Eye (tissue), 1 donor: ENCODE data around the gene USP2.
A peak's percentile ranks its signal among the peaks of the same experiment; 100 is the strongest.

Experiments
- DNase-seq: peaks from one replicate; pipeline ENCODE4 v3.0.0-alpha.2; 2015

USP2 gene

DNA sequence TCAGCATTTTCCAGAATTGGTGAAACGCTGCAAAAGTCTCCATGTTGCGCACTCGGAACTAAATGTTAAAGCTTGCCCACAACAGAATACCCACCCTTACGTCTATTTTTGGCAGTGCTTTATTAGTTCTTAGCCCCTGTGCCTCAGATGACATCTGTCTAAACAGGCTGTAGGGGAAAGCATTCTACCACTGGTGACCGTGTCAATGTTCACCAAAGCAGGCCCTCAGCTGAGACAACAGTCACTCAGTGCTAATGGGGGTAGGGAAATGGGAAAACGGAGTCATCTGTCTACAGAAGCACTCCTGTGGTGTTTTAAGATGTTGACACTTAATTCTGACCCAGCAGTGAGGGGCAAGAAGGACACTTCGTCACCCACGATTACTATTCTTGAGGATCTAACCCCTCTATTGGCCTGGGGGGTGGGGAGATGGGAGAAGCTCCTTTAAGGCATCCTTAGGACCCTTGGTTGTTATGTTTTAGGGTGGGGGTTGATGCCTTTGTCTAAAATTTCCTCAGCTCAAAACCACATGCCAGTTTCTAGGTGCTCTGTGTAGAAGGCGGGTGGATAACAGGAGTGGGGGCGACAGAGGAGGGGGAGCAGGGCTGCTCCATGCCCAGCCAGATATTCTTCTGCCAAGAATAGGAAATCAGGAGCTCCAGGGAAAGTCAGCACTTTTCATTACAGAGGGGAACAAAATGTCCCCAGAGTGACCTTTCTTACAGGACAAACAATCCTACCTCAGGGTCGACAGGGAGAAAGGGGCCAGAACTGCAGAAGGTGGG, 19.4 kb downstream of the USP2 start:
- DNase-seq = peak; percentile 42

DNA sequence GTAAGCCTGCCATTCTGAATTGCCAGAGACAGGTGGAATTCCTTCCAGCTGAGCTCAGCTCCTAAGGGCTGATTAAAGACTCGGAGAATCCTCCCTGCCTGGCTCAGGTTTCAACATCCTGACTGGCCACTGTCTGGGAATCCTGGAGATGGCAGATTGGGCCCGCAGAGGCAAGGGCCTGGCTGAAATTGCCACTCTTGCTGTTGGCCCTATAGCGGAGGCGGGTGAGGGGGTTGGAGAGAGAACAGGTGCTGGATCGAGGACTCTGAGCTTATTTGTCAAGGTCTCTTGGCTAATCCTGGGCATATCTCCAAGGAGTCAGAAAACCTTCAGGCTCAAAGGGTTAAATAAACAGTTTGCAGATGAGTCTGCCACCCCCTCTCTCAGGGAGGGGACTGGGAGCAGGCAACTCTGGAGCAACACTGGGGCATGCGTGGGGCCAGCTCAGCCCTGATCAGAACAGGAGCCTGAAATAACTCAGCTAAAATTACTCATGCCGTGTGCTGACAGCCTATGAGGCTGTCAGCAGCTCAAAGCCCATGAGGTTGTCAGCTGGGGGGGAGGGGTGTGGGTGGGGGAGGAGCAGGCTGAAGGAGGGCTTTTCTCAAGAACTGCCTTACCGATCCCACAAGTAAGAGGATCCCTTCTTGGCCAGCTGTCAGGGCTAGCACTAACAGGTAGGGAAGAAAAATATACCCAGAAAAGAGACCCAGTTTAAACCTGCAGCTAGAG, 20.3 kb downstream of the USP2 start:
- peak; percentile 75 for DNase-seq

DNA sequence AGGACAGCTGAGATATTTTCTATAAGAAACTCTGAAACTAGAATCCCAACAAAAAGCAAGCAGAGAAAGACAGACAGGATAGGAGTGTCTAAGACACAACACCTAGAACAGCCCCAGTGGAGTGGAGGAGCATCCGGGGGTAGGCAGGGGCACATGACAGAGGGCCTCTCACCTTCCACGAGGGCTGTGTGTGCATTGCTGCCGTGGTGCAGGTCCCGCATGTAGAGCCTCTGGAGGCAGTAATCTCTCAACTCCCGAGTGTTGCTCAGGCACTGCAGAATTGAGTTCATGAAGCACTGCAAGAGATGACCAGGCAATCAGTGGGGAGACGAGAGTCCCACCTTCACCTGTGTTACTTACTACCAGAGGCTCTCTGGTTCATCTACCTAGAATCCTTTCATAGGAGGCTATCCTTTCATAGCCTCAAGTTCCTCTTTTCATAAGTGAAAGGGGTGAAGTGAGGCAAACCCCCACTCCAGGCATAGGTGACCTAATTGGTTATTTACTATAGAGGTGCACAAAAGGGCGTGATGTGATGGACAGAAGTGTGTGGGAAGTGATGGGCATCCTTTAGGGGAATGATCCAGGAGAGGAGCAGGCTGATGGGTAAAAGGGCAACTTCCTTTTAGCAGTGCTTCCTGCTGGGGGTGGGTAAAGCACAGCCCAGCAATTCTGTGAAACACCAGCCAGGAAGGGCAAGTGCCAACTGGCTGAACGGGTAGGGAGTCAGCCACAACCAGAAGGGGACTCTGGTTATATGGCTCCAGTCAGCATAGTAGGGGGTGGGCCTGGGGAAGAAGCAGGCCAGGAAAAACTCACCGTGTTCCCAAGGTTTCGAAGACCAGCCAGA, 21.9 kb downstream of the USP2 start:
- no peak for DNase-seq

DNA sequence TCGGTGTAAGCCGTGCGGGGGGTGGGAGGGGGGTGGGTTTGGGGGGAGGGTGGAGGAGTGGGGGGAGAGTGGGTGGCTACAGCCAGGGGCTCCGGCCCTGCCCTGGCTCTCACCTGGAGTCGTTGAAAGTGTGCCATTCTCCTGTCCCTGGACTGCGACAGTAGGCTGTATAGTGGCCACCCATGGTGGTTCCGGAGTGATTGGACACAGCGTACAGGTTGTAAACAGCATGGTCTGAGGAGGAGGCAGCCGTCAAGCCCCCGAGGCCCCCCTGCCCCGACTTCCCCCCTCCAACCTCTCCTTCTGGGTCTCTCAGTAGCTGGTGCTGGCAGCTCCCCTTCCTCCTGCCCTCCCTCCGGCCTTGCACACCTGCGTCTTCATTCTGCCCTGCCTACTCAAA, 24.4 kb downstream of the USP2 start:
- DNase-seq = no peak

DNA sequence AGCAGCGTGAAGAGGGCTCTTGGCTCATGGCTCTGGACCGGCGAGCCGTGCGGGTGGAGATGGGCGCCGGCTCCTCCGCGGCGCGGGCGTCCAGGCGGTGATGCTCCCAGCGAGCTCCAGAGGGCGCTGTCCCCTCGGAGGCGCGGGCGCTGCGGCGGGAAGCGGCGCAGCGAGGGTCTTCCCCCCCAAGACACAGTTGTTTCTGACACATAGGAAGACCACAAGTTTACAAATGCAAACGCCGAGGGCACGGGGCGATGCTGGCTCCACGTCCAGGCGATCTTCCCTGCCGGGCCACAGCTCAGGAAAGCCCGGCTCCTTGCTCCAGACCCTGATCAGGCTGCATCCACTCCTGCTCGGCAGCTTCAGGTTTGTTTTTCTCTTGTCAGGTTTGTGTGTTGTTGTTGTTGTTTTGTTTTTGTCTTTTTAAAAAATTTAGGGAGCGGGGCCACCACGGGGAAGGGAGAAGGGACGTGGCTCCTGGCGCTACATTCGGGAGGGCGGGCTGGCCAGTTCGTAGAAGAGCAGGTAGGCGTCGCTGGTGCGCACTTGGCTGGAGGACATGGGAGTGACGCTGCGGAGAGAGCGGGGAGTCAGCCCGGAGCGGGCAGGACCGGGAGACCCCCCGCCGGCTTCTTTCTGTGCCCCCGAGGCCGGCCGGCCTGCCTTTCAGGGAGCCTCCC, 25.0 kb downstream of the USP2 start:
- DNase-seq = peak; percentile 97

DNA sequence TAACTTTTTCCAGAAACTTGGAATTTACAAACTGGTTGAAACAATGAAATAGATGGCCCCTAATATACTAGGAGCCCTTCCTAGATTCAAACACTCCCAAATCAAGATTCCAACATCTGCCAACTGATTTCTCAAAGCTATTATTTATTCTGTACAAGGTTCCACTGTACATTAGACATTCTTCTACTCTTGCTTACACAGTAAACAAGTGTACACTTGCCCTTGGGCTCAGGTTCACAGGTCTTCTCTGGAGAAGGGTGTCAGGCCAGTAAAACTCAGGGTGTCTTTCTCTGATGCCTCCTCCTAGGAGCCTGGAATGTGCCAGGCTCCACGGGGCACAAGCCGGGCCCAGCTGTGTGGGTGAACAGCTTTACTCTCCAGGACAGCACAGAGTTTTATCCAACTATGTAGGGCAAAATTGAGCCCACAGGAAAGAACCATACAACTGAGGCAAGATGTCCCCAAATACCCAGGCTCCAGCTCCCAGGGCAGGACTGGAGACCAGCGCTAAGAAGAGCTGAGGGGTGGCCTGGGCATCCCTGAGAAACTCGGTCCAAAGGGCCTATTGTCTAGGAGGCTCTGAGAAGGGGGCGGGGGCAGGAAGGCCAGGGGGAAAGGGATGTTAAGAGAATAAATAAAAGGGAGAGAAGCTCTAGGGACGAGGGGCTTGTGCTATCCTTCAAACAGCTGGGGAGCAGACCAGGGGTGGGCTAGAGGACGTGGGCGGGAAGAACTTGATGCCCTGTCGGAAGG, 26.2 kb downstream of the USP2 start:
- no peak for DNase-seq

DNA sequence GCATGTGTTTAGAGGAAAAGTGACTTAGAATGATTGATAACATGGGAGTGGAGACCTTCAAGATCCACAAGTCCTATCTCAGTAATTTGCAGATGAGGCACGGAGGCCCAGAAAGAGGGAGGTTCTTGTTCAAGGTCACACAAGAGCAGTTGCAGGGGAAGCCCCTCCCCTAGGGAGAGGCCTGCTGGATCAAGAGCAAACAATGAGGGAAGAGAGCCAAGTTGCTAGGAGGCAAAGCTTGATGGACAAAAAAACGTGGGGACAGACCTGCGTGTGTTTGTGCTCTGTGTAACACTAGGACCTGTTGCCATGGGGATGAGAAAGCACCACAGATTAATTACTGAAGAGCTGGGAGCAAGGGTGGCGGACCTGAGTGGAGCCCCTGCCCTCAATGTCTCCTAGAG, 28.6 kb downstream of the USP2 start:
- DNase-seq = peak; percentile 84

DNA sequence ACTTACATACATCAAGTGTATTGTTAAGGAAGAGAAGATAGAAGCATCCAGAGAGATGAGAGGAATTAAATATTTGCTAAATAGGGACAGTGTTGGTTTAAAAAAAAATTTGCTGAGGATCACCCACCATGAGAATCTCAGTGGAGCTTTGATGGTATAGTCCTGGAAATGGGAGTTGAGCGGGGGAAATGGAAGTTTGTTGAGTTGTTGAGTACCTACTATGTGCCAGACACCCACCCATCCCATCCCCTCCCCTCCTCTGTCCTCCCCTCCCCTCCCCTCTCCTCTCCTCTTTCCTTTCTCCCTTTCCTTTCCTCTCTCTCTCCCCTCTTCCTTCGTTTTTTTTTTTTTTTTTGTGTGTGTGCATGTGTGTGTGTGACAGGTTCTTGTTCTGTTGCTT, 30.3 kb downstream of the USP2 start:
- no peak for DNase-seq

DNA sequence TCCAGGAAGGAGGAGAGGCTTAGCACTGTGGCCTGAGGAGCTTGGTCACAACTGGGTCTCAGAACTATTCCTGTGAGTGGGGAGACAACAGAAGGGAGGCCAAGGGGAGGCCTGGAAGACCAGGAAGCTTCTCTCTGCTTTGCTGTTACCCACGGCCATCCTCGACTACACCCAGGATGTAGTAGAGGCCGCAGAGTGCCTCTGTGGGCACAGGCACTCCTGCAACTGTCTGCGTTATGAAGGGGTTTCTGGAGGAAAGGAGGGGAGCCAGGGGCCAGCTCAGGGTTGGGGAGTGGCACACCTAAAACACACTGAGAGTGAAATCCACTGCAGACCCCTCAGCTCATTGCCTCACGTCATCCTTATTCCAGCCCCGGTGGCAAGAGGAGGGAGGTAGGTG, 31.2 kb downstream of the USP2 start:
- DNase-seq = no peak

DNA sequence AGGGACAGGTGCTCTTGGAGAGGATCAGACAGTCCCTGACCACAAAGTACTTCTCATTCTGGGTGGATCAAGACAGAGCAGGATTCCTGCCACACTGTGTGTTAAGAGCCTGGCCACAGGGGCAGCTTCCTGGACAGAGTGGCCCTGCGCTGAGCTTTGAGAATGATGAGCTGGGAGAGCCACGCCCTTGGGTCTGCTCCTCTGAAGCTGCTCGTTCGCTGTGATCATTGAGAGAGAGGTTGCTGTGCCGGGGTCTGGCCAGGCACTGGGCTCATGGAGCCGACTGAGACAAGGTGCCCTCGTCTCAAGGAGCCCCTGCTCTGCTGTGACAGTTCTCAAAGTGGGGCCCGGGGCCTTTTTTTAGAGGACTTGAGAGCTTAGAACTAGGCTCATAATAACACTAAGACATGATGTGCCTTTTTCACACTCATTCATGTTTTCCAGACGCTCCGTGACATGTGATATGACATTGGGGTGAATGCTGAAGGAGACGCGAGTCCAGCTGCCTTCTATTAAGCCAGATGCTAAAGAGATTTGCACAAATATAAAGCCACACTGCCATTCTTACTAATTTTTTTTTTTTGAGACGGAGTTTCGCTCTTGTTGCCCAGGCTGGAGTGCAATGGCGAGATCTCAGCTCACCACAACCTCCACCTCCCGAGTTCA, 33.4 kb downstream of the USP2 start:
- DNase-seq = peak; percentile 47

DNA sequence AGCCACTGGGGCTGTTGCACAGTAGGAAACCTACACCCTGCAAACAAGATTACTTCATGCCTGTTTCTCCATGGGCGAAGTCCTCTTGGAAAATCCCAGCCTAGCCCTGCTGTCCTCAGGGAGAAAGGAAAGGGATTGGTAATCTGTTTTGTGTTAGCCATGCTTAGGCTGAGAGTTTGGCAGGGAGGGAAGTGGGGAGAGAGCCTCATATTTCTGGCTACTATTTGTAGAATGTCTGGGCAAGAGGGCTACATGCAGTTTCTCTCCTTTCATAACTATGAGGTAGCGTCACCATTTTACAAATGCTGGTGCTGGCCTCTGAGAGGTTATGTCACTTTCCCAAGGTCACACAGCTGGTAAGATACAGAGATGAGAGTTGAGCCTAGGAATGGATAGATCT, 34.2 kb downstream of the USP2 start:
- DNase-seq = peak; percentile 24

DNA sequence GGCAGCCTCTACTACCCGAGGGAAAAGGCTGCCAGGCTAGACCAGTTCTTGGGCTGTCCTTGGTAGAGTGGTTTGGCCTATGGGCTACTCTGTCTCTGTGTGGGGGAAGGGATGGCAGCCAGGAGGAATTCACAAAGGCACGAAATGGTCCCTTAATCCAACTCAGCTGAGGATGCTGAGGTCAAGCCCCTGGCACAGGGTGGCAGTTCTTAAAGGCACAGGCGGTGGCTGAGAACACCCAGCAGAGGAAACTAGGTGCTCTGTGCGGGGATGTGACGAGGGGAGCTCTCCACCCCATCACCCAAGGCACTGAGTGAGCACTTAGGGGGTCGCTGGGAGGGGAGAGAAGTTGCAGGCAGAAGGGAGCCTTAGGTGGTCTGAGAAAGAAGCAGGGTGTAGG, 34.9 kb downstream of the USP2 start, which contains the start of gene MFRP:
TSS of gene MFRP (minus strand) at position 101 of the 400 bp plus-strand sequence. CDS start 192 bp downstream, outside the sequence.
- DNase-seq = peak; percentile 42

DNA sequence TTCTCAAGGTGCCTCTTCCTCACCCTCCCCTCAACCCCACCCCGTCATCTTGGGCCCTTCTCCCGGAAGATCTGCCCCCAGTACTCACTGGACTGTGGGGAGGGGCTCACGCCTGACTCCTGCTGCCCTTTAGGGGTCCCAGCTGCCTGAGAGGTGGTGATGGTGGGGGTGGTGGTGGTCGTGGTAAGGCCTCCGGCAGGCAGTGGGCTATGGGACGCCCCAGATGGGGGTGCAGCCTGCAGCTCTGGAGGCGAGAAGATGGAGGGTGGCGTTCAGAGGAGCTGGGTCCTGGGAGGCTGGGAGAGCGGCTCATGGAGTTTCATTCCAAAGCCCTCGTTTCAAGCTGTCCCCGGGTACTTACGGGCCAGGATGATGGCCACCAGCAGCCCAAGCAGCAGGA, 35.8 kb downstream of the USP2 start:
- no peak for DNase-seq

DNA sequence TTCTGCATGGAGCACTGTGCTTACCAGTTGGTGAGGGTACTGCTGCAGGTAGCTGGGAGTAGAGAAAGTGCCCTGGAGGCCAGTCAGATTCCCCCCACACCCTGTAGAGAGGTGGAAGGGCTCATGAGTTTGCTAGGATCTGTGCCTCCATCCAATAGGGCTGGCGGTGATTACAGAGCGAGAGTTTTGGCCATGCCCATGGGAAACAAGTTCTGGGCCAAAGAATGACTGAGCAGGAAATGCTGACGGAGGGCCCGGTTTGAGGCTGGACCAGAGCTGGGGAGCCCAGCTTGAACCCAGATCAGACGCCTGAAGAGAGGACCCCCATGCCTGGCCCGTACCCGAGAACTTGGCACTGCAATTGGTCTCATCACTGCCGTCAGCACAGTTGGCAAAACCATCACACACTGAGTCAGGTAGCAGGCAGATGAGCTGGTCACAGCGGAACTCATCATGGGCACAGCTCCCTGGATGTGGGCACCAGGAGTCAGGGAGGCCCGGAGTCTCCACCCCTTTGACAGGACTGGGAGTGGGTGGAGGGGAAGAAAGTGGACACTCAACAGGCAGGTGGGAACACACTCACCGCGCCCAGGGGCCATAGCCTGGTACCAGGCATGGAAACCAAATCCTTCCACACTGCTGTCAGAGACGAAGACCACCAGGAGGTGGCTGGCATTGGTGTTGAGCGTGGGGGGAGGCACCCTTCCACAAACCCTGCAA, 37.0 kb downstream of the USP2 start:
- no peak for DNase-seq

DNA sequence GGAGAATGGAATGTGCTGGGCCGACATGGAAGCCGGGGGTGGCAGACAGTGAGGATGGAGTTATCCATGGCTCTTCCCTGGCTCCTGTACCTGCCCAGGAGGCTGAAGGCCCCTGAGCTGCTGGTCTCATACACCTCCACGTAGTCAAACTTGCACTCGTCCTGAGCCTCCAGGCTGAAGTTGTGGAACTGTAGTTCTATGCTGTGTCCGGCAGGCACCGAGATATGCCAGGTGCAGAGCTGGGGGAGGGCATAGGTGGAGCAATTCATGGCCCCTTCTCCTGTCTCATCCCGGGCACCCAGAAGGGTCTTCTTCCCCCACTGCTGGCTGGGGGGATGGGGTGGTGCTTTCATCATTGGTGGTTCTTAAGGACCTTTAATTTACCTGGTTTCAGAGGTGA, 37.8 kb downstream of the USP2 start:
- DNase-seq = no peak

DNA sequence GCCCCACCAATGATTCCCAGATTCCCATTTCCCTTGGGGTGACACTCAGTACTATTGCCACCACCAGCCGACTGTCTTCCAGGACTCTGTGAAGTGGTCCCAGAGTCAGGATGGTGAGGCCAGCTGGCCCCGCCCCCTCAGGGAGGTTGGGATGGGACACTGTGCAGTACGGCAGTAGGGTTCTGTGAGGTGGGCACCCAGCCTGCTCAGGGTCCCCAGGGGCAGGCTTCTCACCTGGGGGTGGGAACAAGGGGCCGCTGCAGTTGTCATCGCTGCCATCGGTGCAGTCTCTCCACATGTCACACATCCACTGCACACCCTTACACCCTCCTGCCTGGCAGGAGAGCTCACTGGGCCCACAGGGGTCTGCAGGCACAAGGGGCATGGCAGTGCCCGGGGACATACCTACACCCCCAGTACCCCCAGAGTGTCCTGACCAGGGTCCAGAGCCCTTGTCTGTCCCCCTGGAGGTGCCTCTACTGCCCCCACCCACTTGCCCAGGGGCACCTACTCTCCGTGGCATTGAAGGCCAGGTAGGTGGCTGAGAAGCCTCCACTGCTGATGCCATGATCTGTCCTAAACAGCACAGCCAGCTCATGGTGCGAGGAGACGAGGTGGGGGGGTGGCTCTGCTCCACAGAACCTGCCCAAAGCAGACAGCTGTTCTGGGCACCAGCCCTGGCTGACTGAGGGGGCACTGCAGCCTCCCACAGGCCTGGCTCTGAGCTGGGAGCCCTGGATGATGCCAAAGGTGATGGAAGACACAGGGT, 38.9 kb downstream of the USP2 start:
- DNase-seq = no peak

DNA sequence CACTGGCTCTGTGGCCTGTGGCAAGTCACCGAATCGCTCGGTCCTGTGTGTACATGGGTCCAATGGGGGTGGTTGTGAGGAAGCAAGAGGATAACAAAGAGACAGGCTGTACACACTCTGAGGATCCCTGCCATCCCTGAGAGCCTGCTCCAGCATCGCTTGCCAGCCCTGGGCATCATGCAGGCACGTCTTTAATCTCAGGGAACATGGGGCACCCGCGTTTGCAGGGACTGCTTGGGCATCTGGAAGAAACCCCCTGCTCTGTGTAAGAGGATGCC, 39.5 kb downstream of the USP2 start:
- DNase-seq = no peak

DNA sequence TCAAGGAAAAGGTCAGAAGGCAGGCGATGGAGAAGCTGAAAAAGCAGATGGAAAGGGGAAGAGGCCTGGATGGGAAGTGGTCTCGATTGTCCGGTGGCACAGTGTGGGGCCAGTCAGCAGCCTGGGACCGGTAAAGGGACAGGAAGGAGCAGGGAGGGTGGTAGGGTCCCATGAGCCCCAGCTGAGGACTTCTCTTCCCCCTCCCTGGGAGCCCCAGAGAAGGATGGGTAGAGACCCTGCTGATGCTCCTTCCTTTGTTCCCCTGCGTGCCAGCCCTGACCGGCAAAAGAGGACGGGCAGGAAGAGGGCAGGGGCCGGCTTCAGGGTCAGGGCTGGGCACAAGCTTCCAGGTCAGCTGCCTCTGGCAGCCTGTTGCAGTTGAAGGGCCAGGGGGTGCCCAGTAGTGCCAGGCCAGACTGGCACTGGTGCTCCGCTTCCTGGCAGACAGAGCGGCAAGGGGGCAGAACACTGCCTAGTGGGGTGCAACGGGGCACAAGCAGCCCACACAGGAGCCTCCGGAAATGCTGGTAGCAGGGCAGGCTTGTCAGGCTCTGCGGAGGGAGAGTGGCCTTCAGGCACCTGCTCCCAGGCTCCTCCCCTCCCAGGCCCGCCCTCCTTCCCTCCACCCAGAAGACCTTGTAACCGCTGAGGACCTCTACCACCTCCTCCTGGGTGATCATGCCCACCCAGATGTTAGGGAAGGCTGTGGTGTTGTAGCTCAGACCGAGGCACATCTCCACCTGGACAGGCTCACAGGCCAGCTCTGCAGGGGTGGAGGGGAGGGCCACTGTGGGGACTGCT, 40.1 kb downstream of the USP2 start:
- DNase-seq = peak; percentile 20
